ENCODE results near the gene PHKA1. TPM values are rescaled to one million over a fixed set of nuclear protein-coding genes. Genes with fewer than 3 reads are reported as not detected.

The PHKA1 gene
- polyA plus RNA-seq, 1 donor from 2014 or later, result 2.7 TPM

- H3K27me3 ChIP-seq (ENCODE audit: insufficient read depth, low read depth, low read length), result no peaks in the 10 kb centered on the region
- H3K27ac ChIP-seq (ENCODE audit: low read length), result no peak overlapping the region
- TF ChIP-seq TAF1 (IDR thresholded peaks at IDR 0.05; ENCODE audit: low read depth) (no peak), POLR2AphosphoS5 (IDR thresholded peaks at IDR 0.05) (no peak)
- H3K4me3 ChIP-seq (ENCODE audit: low read length), result no peak overlapping the region
- H3K79me2 ChIP-seq (replicated peaks; ENCODE audit: insufficient read depth, low read length), result no peaks in the 10 kb centered on the region
- H3K9me3 ChIP-seq (ENCODE audit: low read length), result no peaks in the 10 kb centered on the region
- H3K4me2 ChIP-seq (ENCODE audit: low read length), result no peak overlapping the region
- no peak overlapping the region for H2AFZ ChIP-seq (ENCODE audit: low read depth, low read length)
- H3K9ac ChIP-seq (ENCODE audit: low read length), result no peak overlapping the region
- no peaks in the 10 kb centered on the region for H3K9me2 ChIP-seq (ENCODE audit: insufficient read depth, low read length)
- H4K20me1 ChIP-seq (ENCODE audit: insufficient read depth), result no peaks in the 10 kb centered on the region
- H3F3A ChIP-seq (ENCODE audit: insufficient read depth, low read length, poor library complexity, severe bottlenecking), result no peaks in the 10 kb centered on the region
- no peaks in the 10 kb centered on the region for H3K36me3 ChIP-seq (ENCODE audit: insufficient read depth, low read length)
Measured at GRCh38 chrX:72652082-72652481, 62.0 kb downstream of the PHKA1 start.

- Histone ChIP-seq H3K79me2 (replicated peaks; ENCODE audit: insufficient read depth, low read length) (no peaks in the 10 kb centered on the region), H2AFZ (ENCODE audit: low read depth, low read length) (no peak overlapping the region)
- TF ChIP-seq EP300 (conservative IDR thresholded peaks at IDR 0.05; ENCODE audit: poor library complexity, severe bottlenecking), result no peak
- TF ChIP-seq RAD21 (conservative IDR thresholded peaks at IDR 0.05), result no peak
- TF ChIP-seq TAF1 (IDR thresholded peaks at IDR 0.05; ENCODE audit: low read depth), result no peak
- TF ChIP-seq MXI1 (conservative IDR thresholded peaks at IDR 0.05; ENCODE audit: poor library complexity, severe bottlenecking), result no peak
- TF ChIP-seq, protein P1, sequence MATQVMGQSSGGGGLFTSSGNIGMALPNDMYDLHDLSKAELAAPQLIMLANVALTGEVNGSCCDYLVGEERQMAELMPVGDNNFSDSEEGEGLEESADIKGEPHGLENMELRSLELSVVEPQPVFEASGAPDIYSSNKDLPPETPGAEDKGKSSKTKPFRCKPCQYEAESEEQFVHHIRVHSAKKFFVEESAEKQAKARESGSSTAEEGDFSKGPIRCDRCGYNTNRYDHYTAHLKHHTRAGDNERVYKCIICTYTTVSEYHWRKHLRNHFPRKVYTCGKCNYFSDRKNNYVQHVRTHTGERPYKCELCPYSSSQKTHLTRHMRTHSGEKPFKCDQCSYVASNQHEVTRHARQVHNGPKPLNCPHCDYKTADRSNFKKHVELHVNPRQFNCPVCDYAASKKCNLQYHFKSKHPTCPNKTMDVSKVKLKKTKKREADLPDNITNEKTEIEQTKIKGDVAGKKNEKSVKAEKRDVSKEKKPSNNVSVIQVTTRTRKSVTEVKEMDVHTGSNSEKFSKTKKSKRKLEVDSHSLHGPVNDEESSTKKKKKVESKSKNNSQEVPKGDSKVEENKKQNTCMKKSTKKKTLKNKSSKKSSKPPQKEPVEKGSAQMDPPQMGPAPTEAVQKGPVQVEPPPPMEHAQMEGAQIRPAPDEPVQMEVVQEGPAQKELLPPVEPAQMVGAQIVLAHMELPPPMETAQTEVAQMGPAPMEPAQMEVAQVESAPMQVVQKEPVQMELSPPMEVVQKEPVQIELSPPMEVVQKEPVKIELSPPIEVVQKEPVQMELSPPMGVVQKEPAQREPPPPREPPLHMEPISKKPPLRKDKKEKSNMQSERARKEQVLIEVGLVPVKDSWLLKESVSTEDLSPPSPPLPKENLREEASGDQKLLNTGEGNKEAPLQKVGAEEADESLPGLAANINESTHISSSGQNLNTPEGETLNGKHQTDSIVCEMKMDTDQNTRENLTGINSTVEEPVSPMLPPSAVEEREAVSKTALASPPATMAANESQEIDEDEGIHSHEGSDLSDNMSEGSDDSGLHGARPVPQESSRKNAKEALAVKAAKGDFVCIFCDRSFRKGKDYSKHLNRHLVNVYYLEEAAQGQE (IDR thresholded peaks at IDR 0.05; ENCODE audit: borderline replicate concordance), result no peak
- TF ChIP-seq, protein P2, sequence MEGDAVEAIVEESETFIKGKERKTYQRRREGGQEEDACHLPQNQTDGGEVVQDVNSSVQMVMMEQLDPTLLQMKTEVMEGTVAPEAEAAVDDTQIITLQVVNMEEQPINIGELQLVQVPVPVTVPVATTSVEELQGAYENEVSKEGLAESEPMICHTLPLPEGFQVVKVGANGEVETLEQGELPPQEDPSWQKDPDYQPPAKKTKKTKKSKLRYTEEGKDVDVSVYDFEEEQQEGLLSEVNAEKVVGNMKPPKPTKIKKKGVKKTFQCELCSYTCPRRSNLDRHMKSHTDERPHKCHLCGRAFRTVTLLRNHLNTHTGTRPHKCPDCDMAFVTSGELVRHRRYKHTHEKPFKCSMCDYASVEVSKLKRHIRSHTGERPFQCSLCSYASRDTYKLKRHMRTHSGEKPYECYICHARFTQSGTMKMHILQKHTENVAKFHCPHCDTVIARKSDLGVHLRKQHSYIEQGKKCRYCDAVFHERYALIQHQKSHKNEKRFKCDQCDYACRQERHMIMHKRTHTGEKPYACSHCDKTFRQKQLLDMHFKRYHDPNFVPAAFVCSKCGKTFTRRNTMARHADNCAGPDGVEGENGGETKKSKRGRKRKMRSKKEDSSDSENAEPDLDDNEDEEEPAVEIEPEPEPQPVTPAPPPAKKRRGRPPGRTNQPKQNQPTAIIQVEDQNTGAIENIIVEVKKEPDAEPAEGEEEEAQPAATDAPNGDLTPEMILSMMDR (IDR thresholded peaks at IDR 0.05; ENCODE audit: poor library complexity, severe bottlenecking), result no peak
- no peak for TF ChIP-seq POLR2AphosphoS5 (IDR thresholded peaks at IDR 0.05)
- TF ChIP-seq SMC3 (conservative IDR thresholded peaks at IDR 0.05; ENCODE audit: poor library complexity), result no peak
- TF ChIP-seq EZH2 (IDR thresholded peaks at IDR 0.05; ENCODE audit: borderline replicate concordance, insufficient read depth, low read length, poor library complexity, severe bottlenecking), result no peak
Measured at GRCh38 chrX:72644946-72645345, 69.2 kb downstream of the PHKA1 start.

DNA sequence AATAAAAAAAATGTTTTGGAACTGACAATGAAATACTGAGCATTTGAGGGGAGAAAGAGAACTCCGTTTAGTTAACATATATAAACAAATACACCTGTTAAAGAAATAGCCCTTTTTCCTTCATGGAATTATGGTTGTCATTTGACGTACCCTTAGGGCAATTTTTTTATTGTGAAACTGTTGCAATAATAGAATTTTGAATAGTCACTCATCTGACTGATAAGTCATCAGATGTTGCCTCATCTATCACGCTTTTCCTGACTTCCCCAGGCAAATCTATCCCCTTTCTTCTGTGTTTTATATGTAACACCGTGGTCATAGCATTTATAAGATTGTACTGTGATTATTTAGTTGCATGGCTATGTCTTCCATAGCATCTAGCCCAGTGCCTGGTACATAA is 72.5 kb downstream of the PHKA1 start:
- no peaks in the 10 kb centered on the region for H3K79me2 ChIP-seq (replicated peaks; ENCODE audit: insufficient read depth, low read length)
- H3F3A ChIP-seq (ENCODE audit: insufficient read depth, low read length, poor library complexity, severe bottlenecking), result no peaks in the 10 kb centered on the region
- H3K9me3 ChIP-seq (ENCODE audit: low read length), result no peaks in the 10 kb centered on the region
- H3K4me2 ChIP-seq (ENCODE audit: low read length), result no peak overlapping the region
- no peaks in the 10 kb centered on the region for H3K27me3 ChIP-seq (ENCODE audit: insufficient read depth, low read depth, low read length)
- no peak overlapping the region for H3K4me3 ChIP-seq (ENCODE audit: low read length)
- no peaks in the 10 kb centered on the region for H3K36me3 ChIP-seq (ENCODE audit: insufficient read depth, low read length)
- no peaks in the 10 kb centered on the region for H4K20me1 ChIP-seq (ENCODE audit: insufficient read depth)
- H3K9ac ChIP-seq (ENCODE audit: low read length), result no peak overlapping the region
- no peaks in the 10 kb centered on the region for H3K9me2 ChIP-seq (ENCODE audit: insufficient read depth, low read length)
- no peak overlapping the region for H3K27ac ChIP-seq (ENCODE audit: low read length)
- H2AFZ ChIP-seq (ENCODE audit: low read depth, low read length), result no peak overlapping the region
- TF ChIP-seq TAF1 (IDR thresholded peaks at IDR 0.05; ENCODE audit: low read depth) (no peak), EZH2 (IDR thresholded peaks at IDR 0.05; ENCODE audit: borderline replicate concordance, insufficient read depth, low read length, poor library complexity, severe bottlenecking) (no peak)

More at GRCh38 chrX:72644946-72645345, 69.2 kb downstream of the PHKA1 start:
- no peak overlapping the region for H3K4me2 ChIP-seq (ENCODE audit: low read length)
- no peaks in the 10 kb centered on the region for H3K9me2 ChIP-seq (ENCODE audit: insufficient read depth, low read length)
- no peak overlapping the region for H3K9ac ChIP-seq (ENCODE audit: low read length)
- H3K27ac ChIP-seq (ENCODE audit: low read length), result no peak overlapping the region
- no peak overlapping the region for H3K4me3 ChIP-seq (ENCODE audit: low read length)
- H4K20me1 ChIP-seq (ENCODE audit: insufficient read depth), result no peaks in the 10 kb centered on the region
- no peaks in the 10 kb centered on the region for H3F3A ChIP-seq (ENCODE audit: insufficient read depth, low read length, poor library complexity, severe bottlenecking)
- no peaks in the 10 kb centered on the region for H3K9me3 ChIP-seq (ENCODE audit: low read length)
- no peaks in the 10 kb centered on the region for H3K36me3 ChIP-seq (ENCODE audit: insufficient read depth, low read length)
- no peaks in the 10 kb centered on the region for H3K27me3 ChIP-seq (ENCODE audit: insufficient read depth, low read depth, low read length)
